HCT116 (cell line): ENCODE data around the gene OR2T33. TPM values are rescaled to one million over a fixed set of nuclear protein-coding genes. Genes with fewer than 3 reads are reported as not detected.

Experiments used
- ATAC-seq: fragments of 200-7000 bp; cut with Tn5 transposase; 2 replicates; pipeline ENCODE4 v1.9.1; 2020; ENCODE audit warnings: mild to moderate bottlenecking, moderate library complexity
- BruUV-seq: library from RNA; stranded (reverse); fragments of 400-500 nt; replicated peaks from 2 replicates; lab custom pipeline; 2021; lab: Mats Ljungman, UMichigan
- CTCF ChIA-PET: fragments of 300-600 bp; sonication (Branson Sonifier 250); formaldehyde crosslinking; loops from one replicate; lab custom pipeline; 2021; ENCODE audit warnings: antibody characterized with exemption; lab: Charles Lee
- POLR2A ChIA-PET: fragments of 300-600, 350-600 bp; sonication (Branson Sonifier 250); formaldehyde crosslinking; loops from one replicate; lab custom pipeline; 2021; ENCODE audit warnings: antibody characterized with exemption; lab: Charles Lee
- RAD21 ChIA-PET, 2 experiments: fragments of 300-600 bp; sonication (Branson Sonifier 250); formaldehyde crosslinking; loops; one replicate each; lab custom pipeline; 2023; ENCODE audit warnings: low total read pairs in 2 of 2; ENCODE audit not compliant: uncharacterized antibody in 2 of 2, unreplicated experiment in 2 of 2, low non-redundant PET in 1 of 2; lab: Charles Lee
- DNase-seq: peaks from one replicate; pipeline ENCODE4 v3.0.0-alpha.2; 2010; ENCODE audit warnings: low read depth, low spot score
- H2AFZ ChIP-seq: fragments of 200-600 bp; shearing (Covaris generic), sonication (generic); 2 replicates; pipeline ENCODE4 v1.6.1; 2017; ENCODE audit warnings: low read depth, mixed run types, mixed read lengths, antibody characterized with exemption, low read length; ENCODE audit not compliant: poor library complexity, severe bottlenecking
- H3K27ac ChIP-seq: 2 replicates; pipeline ENCODE4 v1.5.1; 2012; ENCODE audit warnings: low read depth, low read length
- H3K27me3 ChIP-seq: fragments of 200-600 bp; sonication (generic); 2 replicates; pipeline ENCODE4 v1.6.1; 2016; ENCODE audit warnings: mixed run types, low read length, mixed read lengths; ENCODE audit not compliant: insufficient read depth
- H3K36me3 ChIP-seq, 2 experiments: fragments of 200-500 bp in 1 of 2; fragments of 200-600 bp in 1 of 2; sonication (Bioruptor generic) in 1 of 2; sonication (generic) in 1 of 2; 2 replicates each; pipeline versions ENCODE4 v1.5.1 to v1.6.1; 2014 to 2016; ENCODE audit warnings: low read length in 2 of 2, inconsistent platforms in 1 of 2, mixed read lengths in 1 of 2, mixed run types in 1 of 2; ENCODE audit not compliant: insufficient read depth in 2 of 2, control insufficient read depth in 1 of 2
- H3K4me1 ChIP-seq, 2 experiments: fragments of 200-600 bp in 1 of 2; sonication (generic) in 1 of 2; 2 replicates each; pipeline versions ENCODE4 v1.5.1 to v1.6.1; 2012 to 2017; ENCODE audit warnings: low read length in 2 of 2, inconsistent platforms in 1 of 2, mild to moderate bottlenecking in 1 of 2, mixed read lengths in 1 of 2, mixed run types in 1 of 2, moderate library complexity in 1 of 2; ENCODE audit not compliant: insufficient read depth in 2 of 2, control insufficient read depth in 1 of 2
- H3K4me2 ChIP-seq: fragments of 200-600 bp; sonication (generic); 2 replicates; pipeline ENCODE4 v1.6.1; 2017; ENCODE audit warnings: mixed run types, low read length, mixed read lengths
- H3K4me3 ChIP-seq, 2 experiments: fragments of 200-600 bp in 1 of 2; sonication (generic) in 1 of 2; replicated peaks in 1 of 2; 2 replicates each; pipeline ENCODE4 v1.5.1; 2011 to 2016; ENCODE audit warnings: low read length in 2 of 2, control low read depth in 1 of 2, low read depth in 1 of 2, mild to moderate bottlenecking in 1 of 2, mixed read lengths in 1 of 2, mixed run types in 1 of 2
- H3K79me2 ChIP-seq: fragments of 200-600 bp; sonication (generic); 2 replicates; pipeline ENCODE4 v1.6.1; 2017; ENCODE audit warnings: mild to moderate bottlenecking, mixed run types, low read length, moderate library complexity, mixed read lengths; ENCODE audit not compliant: insufficient read depth
- H3K9ac ChIP-seq: fragments of 200-600 bp; sonication (generic); 2 replicates; pipeline ENCODE4 v1.6.1; 2016; ENCODE audit warnings: low read length, mixed read lengths
- H3K9me2 ChIP-seq: fragments of 200-600 bp; sonication (generic), shearing (Covaris generic); 2 replicates; pipeline ENCODE4 v1.6.1; 2017; ENCODE audit warnings: mixed run types, mild to moderate bottlenecking, moderate library complexity; ENCODE audit not compliant: insufficient read depth
- H3K9me3 ChIP-seq, 2 experiments: fragments of 200-500 bp in 1 of 2; fragments of 200-600 bp in 1 of 2; sonication (Bioruptor generic) in 1 of 2; sonication (generic) in 1 of 2; 2 replicates each; pipeline ENCODE4 v1.6.1; 2014 to 2017; ENCODE audit warnings: low read length in 2 of 2, mixed read lengths in 2 of 2, inconsistent platforms in 1 of 2, low read depth in 1 of 2, mild to moderate bottlenecking in 1 of 2, mixed run types in 1 of 2, moderate library complexity in 1 of 2; ENCODE audit not compliant: control insufficient read depth in 1 of 2, insufficient read depth in 1 of 2
- H4K20me1 ChIP-seq: fragments of 200-600 bp; sonication (generic), shearing (Covaris generic); 2 replicates; pipeline ENCODE4 v1.6.1; 2017; ENCODE audit warnings: mixed run types, mild to moderate bottlenecking, moderate library complexity; ENCODE audit not compliant: insufficient read depth
- ATF3 ChIP-seq: IDR thresholded peaks from 2 replicates; pipeline ENCODE4 v1.6.1; 2012
- CBX3 ChIP-seq: IDR thresholded peaks from 2 replicates; pipeline ENCODE4 v1.6.1; 2012; ENCODE audit warnings: low read depth
- ELF1 ChIP-seq: IDR thresholded peaks from 2 replicates; pipeline ENCODE4 v1.6.1; 2012; ENCODE audit warnings: low read depth, borderline replicate concordance
- EZH2 ChIP-seq: fragments of 200-600 bp; sonication (generic); IDR thresholded peaks from 2 replicates; pipeline ENCODE4 v1.6.1; 2017; ENCODE audit warnings: antibody characterized with exemption, mixed run types
- EZH2phosphoT487 ChIP-seq: fragments of 200-600 bp; IDR thresholded peaks from 2 replicates; pipeline ENCODE4 v1.6.1; 2018; ENCODE audit warnings: antibody characterized with exemption, borderline replicate concordance
- FOSL1 ChIP-seq: IDR thresholded peaks from 2 replicates; pipeline ENCODE4 v1.6.1; 2012; ENCODE audit warnings: low read depth
- POLR2AphosphoS5 ChIP-seq: IDR thresholded peaks from 2 replicates; pipeline ENCODE4 v1.6.1; 2011; ENCODE audit warnings: mild to moderate bottlenecking, low read depth, low read length, moderate library complexity
- RAD21 ChIP-seq: IDR thresholded peaks from 2 replicates; pipeline ENCODE4 v1.6.1; 2012; ENCODE audit warnings: low read depth, mild to moderate bottlenecking
- REST ChIP-seq: IDR thresholded peaks from 2 replicates; pipeline ENCODE4 v1.6.1; 2012; ENCODE audit warnings: low read depth
- SIN3A ChIP-seq: IDR thresholded peaks from 2 replicates; pipeline ENCODE4 v1.6.1; 2012; ENCODE audit warnings: low read depth
- SP1 ChIP-seq: IDR thresholded peaks from 2 replicates; pipeline ENCODE4 v1.6.1; 2012; ENCODE audit warnings: low read depth
- TCF7L2 ChIP-seq: IDR thresholded peaks from 2 replicates; pipeline ENCODE4 v1.7.0; 2011; ENCODE audit warnings: borderline replicate concordance, inconsistent platforms; ENCODE audit not compliant: insufficient read depth, insufficient read length; ENCODE audit errors: extremely low read depth
- YY1 ChIP-seq: IDR thresholded peaks from 2 replicates; pipeline ENCODE4 v1.6.1; 2011; ENCODE audit warnings: low read length, low read depth, moderate library complexity, mild to moderate bottlenecking; ENCODE audit not compliant: insufficient replicate concordance; ENCODE audit errors: extremely low read depth
- ZFX ChIP-seq: fragments of 450-650 bp; IDR thresholded peaks from 2 replicates; pipeline ENCODE4 v1.6.1; 2017
- ZNF274 ChIP-seq: fragments of 200-500 bp; sonication (Bioruptor generic); IDR thresholded peaks from 2 replicates; pipeline ENCODE4 v1.6.1; 2014; ENCODE audit warnings: mild to moderate bottlenecking, low read depth, low read length, inconsistent platforms
- intact Hi-C: fragments of 100-400 bp; cut with micrococcal nuclease; formaldehyde crosslinking; loops from 2 replicates; pipeline ENCODE4 v1.10.0; 2022
- total RNA-seq: library from RNA; stranded (reverse); gene quantifications from one replicate; pipeline ENCODE4 v1.2.1, GENCODE V29; 2021; ENCODE audit not compliant: unreplicated experiment

The OR2T33 gene
- total RNA-seq, 1 experiment from 2014 or later: not detected

GRCh38 chr1:248324468-248324867 lies 46.7 kb upstream of the OR2T33 start, which contains the start of gene OR2M7:
TSS of gene OR2M7 (minus strand) at chr1:248324568. CDS start at chr1:248324568, 0 bp downstream.
- ChIA-PET CTCF (no interaction called here), POLR2A (no interaction called here), RAD21 (no interaction called here)
- Histone ChIP-seq H4K20me1 (no peaks in the 10 kb centered on the region), H3K27ac (no peak within 1 kb of the TSS), H3K9me3 (0 out of 4 replicates have a peak, but pooled peaks cover 0 to 5% of the 10 kb centered on the region in 2 experiments), H3K79me2 (no peaks in the 10 kb centered on the region), H3K4me3 (no peak within 1 kb of the TSS), H3K4me1 (no peaks in the 10 kb centered on the region)
- ATAC-seq: no peak
- no TSS peak for BruUV-seq
- TF ChIP-seq CBX3 (no peak), ELF1 (no peak), EZH2phosphoT487 (no peak), RAD21 (no peak)
- TF ChIP-seq, all 23 proteins: peak for 0
- H3K36me3 ChIP-seq: no peaks in the 10 kb centered on the region
- no peak within 1 kb of the TSS for H3K9ac ChIP-seq
- DNase-seq: no peak
- intact Hi-C loops: no loop called here
- H3K27me3 ChIP-seq: no peaks in the 10 kb centered on the region
- H3K9me2 ChIP-seq: no peaks in the 10 kb centered on the region
- no peak within 1 kb of the TSS for H2AFZ ChIP-seq
- no peak within 1 kb of the TSS for H3K4me2 ChIP-seq

GRCh38 chr1:248316796-248317195 lies 39.0 kb upstream of the OR2T33 start:
- RAD21 ChIA-PET: no interaction called here
- Histone ChIP-seq H3K4me2 (no peak overlapping the region), H3K79me2 (no peaks in the 10 kb centered on the region), H3K4me1 (no peaks in the 10 kb centered on the region), H4K20me1 (no peaks in the 10 kb centered on the region), H3K27ac (no peak overlapping the region), H3K9ac (no peak overlapping the region), H2AFZ (no peak overlapping the region), H3K9me2 (no peaks in the 10 kb centered on the region), H3K36me3 (no peaks in the 10 kb centered on the region), H3K27me3 (no peaks in the 10 kb centered on the region), H3K9me3 (peaks cover 5% of the 10 kb centered on the region in 2 experiments; a peak in 2 of 4 replicates), H3K4me3 (no peak overlapping the region)
- CTCF ChIA-PET: no interaction called here
- ATAC-seq: no peak
- no peak for DNase-seq
- BruUV-seq: no TSS peak
- intact Hi-C loops: no loop called here
- POLR2A ChIA-PET: no interaction called here
- no peak for TF ChIP-seq EZH2phosphoT487
- TF ChIP-seq ZFX: no peak
- TF ChIP-seq SP1: no peak
- TF ChIP-seq ATF3: no peak
- TF ChIP-seq POLR2AphosphoS5: no peak
- TF ChIP-seq REST: no peak
- TF ChIP-seq ZNF274: no peak
- TF ChIP-seq SIN3A: no peak
- no peak for TF ChIP-seq FOSL1
- no peak for TF ChIP-seq TCF7L2
- no peak for TF ChIP-seq CBX3
- no peak for TF ChIP-seq EZH2
- no peak for TF ChIP-seq YY1
